ENCODE measurements around the gene BCL2.
"Not testable (repeated sequence)": the region's sequence is repeated elsewhere in the genome, so short reads cannot be mapped to it uniquely, and the experiment has no call there.

The BCL2 gene

DNA sequence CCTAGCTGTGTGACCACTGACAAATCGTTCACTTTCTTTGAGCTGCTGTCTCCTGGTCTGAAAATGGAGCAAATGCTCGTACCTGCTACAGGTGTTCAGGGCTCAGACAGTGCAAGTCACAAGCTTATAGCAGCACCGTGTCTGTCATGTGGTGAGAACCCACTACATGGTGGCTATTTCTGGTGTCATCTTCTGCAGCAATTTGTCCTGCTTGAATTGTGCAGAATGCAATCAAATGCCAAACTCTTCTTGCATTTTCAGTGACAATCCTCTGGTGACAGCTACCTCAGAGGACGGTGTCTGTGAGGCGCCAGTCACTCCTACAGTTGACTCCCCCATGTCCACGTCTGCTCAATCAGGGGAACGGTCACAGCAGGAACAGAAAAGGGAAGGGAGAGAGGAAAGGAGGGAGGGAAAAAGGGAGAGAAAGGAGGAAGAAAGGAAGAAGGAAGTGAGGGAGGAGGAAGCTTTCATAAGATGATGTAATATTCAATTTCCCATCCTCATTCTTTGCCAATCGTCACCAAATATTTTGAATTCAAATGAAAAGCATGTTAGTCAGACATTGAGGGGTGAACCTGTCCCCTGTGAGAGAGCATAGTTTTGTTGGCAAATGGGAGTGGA is 122.2 kb downstream of the BCL2 start:
- DNase-seq = no peak

DNA sequence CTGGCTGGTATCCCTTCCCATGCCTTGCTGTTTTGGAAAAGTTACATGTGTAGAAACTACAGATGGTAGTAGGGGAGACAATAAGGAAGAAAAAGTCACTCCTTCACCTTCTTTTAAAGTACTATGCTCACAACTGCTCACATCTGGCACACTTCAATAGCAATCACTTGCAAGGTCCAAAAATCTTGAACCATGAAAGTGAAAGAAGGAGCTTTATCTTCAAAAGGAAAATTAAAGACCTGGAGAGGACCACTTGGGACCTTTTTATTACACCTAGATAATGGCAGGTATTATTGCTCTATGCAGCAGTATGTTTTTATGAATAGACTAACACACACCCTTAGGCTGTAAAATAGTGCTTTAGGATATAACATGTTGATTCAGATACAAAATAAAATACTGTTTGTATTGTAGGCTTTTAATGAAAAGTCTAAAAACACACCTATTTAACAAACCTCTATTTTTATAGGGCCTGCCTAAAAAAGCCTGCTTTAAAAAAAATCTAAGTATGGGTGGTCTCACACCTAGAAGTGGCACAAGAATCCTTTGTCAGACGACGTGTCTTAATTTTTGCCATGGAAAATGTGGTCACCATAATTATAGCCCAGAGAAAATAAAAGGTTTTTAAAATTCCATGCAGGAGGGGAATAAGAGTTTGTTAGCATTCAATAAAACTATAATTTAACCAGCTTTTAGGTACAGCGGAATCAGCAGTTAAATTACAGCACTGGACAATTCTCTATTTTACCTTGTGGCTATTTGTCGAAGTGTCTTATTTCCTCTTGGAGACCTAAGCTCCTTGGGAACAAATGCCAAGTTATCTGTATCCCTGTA is 124.0 kb downstream of the BCL2 start:
- no peak for DNase-seq

DNA sequence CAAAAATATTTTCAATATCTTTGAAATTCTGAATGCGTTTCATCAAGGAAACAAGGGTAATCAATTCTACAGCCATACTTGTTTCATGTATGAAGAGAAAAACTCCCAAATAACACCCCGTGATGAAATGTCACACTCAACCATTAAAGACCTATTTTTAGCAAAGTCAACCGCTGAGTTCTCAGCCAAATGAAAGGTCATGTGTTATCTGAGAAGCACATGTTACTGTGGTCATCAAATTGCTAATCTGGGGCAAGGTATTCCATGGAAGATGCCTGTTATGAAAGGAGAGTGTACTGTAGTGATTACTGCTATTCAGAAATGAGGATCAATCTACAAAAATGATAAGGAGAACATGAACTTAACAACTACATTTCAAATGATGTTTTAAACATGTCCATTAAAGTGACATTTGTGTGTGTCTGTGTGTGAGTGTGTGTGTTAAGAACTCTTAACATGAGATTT is 126.7 kb downstream of the BCL2 start:
- DNase-seq = no peak

DNA sequence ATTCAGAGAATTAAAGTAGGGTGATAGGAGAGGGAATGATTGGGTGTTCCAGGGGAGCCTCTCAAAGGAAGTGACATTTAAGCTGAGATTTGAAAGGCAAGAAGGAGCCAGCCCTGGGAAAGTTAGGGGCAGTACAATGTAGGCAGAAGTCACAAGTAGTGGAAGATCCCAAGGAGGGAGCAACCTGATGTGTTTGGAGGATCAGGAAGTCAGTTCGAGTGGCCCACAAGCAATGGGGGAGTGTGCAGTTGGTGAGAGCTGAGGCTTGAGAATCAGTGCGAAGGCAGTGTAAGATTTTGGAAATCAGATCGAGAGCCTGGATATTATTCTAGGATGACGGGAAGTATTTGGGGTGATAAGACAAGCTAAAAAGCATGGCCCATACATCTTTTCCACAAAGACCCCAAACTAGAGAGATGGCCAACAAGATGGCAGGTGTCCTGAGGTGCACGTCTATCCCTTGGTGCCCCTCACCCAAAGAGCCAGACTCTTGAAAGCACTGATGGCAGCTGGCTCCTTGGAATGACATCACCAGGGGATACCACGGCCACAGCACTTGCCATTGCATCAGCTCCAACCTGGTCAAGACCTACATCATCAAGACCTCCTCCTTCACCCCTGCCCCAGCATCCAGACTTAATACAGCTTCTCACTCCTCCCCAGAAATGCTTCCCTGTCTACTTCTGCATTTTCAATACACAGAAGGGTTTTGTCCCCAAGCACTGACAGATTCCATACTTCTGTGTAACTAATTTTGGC is 127.3 kb downstream of the BCL2 start:
- DNase-seq = no peak

DNA sequence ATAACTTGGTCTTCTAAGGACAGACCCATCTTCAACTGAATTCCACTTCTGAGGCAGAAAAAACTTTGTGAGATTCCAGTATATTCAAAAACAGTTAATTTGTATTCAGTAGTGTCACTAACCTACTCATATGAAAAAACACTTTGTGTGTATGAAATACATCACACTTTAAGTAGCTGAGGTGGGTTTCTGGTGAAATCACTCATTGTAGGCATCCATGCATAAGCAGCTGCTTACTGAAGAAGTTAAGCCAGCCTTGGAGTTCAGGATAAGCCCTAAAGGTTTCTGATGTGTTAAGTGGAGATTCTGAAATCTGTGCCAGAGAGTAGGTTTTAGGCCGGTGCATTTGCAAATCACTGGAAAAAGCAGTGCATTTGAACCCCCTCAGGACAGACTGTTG is 128.2 kb downstream of the BCL2 start:
- no peak for DNase-seq

DNA sequence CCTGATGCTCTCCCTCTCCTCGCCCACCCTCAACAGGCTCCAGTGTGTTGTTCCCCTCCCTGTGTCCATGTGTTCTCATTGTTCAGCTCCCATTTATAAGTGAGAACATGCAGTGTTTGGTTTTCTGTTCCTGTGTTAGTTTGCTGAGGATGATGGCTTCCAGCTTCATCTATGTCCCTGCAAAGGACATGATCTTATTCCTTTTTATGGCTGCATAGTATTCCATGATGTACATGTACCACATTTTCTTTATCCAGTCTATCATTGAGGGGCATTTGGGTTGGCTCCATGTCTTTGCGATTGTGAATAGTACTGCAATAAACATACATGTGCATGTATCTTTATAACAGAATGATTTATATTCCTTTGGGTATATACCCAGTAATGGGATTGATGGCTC is 128.7 kb downstream of the BCL2 start:
- DNase-seq = not testable (repeated sequence)

DNA sequence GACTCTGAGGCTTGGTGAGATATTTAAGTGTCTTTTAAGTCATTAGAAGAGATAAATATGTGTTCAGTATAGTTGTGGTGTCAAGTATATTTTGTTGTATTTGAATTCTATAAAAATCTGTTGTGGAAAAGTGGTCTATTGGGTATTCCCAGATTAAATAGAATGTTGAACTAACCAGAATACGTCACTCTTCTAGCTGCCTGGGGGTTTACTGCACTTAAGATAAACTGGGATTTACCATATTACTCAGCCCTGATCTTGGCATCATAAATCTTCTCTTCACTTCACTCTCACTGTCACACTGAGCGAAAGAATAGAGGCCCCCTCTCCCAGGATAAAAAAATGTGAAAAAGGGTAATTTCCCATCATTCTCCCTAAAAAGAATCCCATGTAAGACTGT is 129.8 kb downstream of the BCL2 start:
- no peak for DNase-seq

DNA sequence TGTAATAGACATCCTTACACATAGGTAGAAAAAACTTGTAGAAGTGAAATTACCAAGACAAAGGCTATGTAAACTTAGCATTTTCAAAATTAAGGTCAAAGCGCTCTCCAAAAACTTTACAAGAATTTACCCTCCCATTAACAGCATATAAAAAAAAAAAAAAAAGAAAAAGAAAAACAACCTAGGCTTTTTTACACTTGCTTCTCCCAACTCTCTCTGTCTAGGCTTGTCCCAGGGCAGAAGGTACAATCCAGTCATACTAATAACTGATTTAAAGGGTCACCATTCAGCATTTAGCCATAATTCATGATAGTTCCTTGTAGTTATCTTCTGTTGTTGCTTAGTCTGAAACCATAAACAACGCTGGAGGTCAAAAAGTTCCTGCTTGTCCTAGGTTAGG is 130.5 kb downstream of the BCL2 start:
- DNase-seq = no peak

DNA sequence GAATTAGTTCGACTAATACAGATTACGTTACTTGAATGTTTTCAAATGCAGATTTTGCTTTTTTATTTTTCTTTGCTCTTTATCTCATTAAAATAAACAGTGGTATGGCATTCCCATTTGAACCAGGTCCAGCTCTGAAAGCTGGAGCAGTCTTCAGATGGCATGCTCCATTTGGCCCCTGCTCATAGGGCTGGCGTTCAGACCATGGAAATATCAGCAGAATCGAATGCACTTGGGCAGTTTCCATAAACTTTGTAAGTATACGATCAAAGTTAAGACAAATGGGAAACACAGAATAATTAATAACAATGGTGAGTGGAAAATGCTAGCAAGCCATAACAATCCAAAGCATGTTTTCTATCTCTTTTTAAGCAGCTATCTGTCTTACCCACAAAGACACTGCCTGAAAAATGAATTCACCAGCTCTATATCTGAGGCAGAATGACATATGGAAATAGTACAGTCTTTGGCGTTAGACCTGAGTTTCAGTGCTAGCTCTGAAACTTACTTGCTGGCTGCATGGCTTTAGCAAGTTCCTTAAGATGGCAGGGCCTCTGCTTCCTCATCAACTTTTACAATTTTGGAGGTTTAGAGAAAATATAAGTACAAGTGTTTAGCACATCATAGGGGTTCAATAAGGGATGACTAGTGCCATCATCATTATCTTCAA is 131.6 kb downstream of the BCL2 start:
- no peak for DNase-seq

DNA sequence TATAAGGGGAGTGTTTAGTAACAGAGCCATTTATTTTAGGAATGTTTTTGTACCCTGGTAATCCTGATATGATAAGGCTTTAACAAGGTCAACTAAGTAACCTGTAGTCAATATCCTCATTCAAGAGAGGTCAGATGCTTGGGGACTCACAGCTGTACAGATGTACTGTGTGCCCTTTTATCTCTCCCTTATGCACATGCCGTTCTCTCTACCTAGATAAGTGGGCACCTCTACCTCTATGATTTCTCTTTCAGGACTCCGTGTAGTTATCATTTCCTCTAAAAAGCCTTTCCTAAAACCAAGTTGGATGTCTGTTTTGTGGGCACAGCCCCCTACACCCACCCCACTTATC is 132.4 kb downstream of the BCL2 start:
- DNase-seq = no peak

DNA sequence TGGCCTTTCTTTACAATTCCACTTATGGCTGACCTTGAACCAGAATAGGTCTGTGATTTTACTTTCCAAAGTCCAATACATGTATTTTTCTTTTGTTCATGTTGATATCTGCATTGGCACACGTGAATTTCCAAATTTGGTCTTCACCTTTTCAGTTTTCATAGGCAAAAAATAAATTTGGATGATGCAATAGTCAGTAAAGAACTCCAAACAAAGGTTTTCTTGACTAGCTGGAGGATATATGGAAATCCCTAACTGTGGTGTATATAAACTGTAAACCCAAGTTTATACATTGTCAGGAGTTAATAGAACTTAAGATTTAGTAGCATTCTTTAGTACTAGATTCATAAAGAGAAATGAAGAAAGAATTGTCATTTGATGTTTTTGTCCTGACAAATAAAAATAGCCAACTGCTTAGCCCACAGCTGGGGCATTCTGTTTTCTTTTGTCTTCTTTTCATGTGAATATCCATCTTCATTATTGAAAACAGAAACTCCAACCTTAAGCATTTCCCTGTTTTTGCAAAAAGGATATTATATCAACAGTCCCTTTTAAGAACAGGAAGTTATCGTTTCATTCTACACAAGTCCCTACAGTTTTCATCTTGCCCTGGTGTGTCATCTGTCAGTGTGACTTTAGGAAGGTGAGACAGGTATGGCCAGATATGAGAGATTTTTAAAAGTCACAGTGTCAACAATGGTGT is 132.9 kb downstream of the BCL2 start:
- no peak for DNase-seq

DNA sequence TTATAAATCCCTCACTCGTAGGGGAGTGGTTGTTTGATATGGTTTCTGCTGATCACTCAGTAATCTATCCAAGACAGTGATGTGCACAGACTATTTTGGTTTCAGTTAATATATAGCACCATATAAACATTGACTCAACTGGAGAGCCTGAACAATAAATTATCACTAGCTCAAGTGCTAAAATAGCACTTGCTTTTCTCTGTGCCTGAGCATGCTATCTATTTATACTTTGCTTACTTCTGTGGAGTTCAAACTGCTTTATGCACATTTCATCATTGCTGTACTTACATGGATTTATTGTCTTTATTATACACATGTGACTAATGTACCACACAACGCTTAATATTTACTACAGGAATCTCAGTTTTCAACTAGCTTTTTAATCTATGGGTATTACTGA is 133.6 kb downstream of the BCL2 start:
- DNase-seq = no peak

DNA sequence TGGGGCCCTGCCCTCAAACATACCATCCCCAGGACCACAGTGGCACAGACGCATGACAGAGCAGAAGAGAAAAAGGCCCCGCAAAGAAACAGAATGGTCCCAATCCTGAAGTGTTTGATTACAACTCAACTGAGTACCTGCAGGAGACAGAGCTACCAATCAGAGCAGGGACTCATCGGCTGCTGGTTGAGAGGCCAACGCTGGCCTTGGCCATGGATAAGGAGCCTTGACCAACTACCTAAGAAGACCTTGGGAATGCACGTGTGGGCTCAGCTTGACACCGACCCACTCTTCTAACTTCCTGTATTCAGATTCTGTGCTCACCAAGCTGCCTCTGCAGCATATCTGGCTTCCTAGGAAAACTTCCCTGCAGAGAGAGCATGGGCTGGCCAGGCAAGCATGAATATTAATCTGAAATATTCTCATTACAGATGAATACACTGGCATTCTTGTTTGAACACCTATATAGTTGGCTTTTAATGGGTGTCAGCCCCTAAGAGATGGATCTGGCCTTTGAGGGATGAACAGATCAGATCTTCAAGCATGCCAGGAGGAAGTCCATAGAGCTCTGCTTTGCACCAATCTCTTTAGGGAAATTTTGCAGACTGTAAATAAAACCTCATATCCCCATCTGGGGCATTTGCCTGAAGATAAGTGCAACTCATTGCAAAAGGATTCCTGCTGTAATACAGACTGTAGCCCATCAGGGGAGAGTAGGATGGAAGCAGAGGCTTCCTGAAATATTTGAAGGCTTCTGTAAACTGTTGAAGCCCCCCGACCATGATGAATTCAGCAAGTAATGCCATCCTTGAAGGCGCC is 135.4 kb downstream of the BCL2 start:
- DNase-seq = no peak

DNA sequence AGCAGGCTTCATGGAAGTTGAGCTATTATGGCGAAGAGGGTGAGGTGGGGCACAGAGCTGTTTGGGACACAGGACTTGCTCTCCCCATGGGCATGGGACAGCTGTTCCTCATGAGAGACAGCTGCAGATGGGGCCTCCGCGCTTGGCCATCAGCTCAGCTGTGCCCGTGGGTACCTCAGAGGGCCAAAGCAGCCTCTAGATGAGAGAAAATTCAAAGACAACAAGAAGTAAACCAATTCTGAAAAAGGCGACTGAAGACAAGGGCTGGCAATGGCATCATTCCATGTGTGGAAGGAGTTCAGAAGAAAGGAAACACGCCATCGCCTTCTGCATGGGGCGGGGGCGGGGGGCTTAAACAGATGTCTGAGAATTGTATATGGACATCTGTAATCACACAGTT is 136.2 kb downstream of the BCL2 start:
- no peak for DNase-seq

DNA sequence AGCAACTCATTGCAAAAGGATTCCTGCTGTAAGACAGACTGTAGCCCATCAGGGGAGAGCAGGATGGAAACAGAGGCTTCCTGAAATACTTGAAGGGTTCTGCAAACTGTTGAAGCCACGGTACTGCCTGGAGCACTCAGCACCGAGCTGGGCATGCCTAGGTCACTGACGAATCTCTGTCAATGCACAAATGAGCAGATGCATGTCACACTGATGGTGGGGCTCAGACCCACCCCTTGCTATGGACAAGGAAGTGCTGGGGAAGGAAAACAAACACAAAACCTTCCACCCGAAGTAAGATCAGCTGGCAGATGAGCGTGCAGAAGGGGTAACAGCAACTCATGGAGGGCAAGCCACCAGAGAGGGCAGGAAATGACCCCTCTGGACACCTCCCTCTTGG is 136.7 kb downstream of the BCL2 start:
- no peak for DNase-seq

DNA sequence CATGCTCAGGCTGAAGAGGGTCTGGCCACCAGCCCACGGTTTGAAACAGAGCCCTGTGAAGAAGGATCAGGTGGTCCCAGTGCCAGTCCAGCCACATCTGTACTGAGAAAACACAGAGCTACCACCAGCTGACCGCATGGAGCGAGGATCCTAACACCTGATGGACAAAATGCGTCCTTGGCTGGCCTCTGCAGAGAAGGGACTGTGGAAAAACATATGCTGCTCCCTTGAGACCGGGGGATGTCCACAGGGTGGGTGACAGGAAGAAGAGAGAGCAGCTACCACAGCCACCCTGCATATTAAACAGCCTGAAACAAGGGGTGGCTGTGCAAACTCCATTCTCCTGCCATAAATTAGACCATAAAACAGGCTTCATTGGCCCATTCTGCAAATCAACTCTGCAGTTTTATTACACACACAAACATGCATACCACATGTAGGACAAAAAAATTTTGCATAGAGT is 137.2 kb downstream of the BCL2 start:
- no peak for DNase-seq

DNA sequence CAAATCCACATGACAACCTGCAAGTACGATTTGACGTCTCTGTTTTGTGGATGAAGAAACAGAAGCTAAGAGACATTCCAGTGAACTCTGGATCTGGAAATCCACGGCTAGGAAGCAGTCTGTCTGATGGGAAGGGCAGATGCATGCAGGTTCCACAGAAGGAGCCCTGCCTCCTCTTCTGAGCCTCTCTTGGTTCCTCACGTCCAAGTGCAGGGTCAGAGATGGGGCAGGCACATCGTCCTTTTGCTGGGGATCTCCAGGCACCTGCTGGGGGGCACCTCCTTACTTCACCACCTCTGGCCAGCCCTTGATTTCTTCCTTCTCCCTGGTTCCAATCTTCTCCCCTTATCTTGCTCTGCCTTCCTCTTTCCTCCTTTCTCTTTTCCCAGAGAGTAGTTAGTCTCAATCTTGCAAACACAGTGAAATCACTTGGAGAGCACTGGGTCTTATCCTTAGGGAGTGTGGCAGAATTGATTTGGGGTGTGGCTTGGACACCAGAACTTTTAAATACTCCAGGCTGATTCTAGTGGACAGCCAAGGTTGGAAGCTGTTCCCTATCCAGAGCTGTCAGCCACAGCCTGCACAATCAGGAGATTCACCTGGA is 137.8 kb downstream of the BCL2 start:
- DNase-seq = no peak

DNA sequence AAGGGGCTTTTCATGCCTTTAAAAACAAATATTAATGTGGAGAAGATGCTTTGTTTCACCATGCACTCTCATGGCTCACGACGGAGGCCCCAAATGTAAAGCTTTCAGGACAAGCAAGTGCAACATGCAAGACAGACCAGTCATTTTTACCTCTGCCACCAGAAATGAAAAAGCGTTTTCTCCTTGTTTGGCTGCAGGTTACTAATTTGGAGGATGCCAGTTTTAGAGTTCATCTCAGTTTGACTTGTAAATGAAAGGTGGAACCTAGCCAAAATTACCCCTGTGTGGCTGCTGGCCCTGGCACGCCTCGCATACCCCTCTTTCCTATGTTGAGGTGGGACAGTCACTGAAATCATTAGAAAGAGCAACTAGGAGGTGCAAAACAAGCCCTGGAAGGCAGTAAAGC is 138.6 kb downstream of the BCL2 start:
- DNase-seq = no peak

DNA sequence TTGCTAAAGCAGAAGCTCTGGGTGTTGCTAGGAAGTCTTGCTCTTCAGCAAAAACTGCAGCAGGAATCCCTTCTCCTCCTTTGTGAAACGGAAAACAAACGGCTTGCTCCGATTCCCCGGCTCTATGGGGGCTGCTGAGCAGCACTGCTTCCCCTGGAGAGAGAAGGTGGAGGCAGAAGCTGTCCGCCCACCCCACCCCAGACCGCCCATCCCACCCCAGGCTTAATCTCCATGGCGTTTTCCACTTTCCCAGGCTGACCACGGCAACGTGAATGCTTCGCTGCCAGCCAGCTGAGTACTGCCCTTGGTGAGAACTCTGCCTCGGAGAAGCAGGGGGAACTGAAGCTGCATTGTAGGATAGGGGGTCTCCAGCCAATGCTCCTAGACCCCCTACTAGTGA is 139.2 kb downstream of the BCL2 start:
- DNase-seq = no peak

DNA sequence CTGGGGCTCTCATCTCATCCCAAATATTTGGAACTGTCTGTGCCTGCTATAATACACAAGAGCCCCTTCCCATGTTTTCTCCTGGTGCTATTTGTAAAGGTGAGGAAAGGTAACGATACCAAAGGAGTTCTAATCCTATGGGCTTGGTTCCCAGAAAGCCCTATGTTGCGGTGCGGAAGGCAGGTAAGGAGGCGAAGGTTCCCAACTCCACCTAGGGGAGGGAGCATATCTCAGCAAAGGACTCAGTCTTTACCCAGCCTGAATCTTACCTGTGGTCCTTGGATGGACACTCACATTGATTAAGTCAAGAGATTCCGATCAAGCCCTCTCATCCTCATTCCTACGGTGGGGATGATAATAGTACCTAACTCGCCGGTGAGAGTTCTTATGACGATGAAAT is 140.1 kb downstream of the BCL2 start:
- no peak for DNase-seq

DNA sequence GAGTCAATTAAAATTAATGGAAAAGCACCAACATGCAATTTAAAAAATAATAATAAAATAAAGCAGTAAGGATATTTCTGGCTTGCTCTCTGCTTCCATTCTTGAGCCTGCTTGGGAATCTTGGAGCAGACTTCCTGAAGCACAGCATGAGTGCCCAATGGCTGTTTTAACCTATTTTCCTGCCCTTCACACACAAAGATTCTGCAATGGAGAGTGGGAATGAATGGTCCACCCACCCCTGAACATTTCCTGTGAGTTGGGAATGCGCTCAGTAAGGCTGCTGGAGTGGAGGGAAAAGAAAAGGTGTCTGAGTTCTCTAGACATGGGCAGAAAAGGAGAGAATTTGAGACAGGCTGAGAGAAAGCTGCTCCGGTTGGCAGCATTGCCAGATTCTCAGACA is 140.6 kb downstream of the BCL2 start:
- DNase-seq = no peak

All from stimulated activated CD4-positive, alpha-beta T cell treated with anti-CD3 and anti-CD28 coated beads, Interleukin-15, amount 100 ng/mL, for 24 hours (primary cell).